GM23248 (cell line): Measurements from ENCODE around the gene CD96. TPM values are rescaled to one million over a fixed set of nuclear protein-coding genes. Genes with fewer than 3 reads are reported as not detected.

Source experiments
- DNase-seq: peaks from one replicate; pipeline ENCODE4 v3.0.0-alpha.2; 2015
- H2AFZ ChIP-seq: fragments of 200-600 bp; sonication (generic); 2 replicates; pipeline ENCODE4 v1.6.1; 2016; ENCODE audit warnings: antibody characterized with exemption
- H3F3A ChIP-seq: fragments of 200-600 bp; sonication (generic); 2 replicates; pipeline ENCODE4 v1.6.1; 2016; ENCODE audit warnings: mild to moderate bottlenecking, antibody characterized with exemption, mixed run types; ENCODE audit not compliant: insufficient read depth
- H3K27ac ChIP-seq: fragments of 200-600 bp; sonication (generic); 2 replicates; pipeline ENCODE4 v1.5.1; 2016; ENCODE audit warnings: mild to moderate bottlenecking
- H3K27me3 ChIP-seq: fragments of 200-600 bp; sonication (generic); replicated peaks from 2 replicates; pipeline ENCODE4 v1.6.1; 2016; ENCODE audit warnings: mild to moderate bottlenecking; ENCODE audit not compliant: insufficient read depth
- H3K36me3 ChIP-seq: fragments of 200-600 bp; sonication (generic); 2 replicates; pipeline ENCODE4 v1.6.1; 2016; ENCODE audit warnings: low read depth, mild to moderate bottlenecking
- H3K4me1 ChIP-seq: fragments of 200-600 bp; sonication (generic); 2 replicates; pipeline ENCODE4 v1.6.1; 2016; ENCODE audit warnings: mild to moderate bottlenecking; ENCODE audit not compliant: insufficient read depth
- H3K4me2 ChIP-seq: fragments of 200-600 bp; sonication (generic); one replicate; pipeline ENCODE4 v1.6.1; 2016; ENCODE audit warnings: mild to moderate bottlenecking; ENCODE audit not compliant: unreplicated experiment
- H3K4me3 ChIP-seq: fragments of 200-600 bp; sonication (generic); 2 replicates; pipeline ENCODE4 v1.5.1; 2016; ENCODE audit warnings: mild to moderate bottlenecking
- H3K79me2 ChIP-seq: fragments of 200-600 bp; sonication (generic); 2 replicates; pipeline ENCODE4 v1.6.1; 2016; ENCODE audit warnings: mild to moderate bottlenecking; ENCODE audit not compliant: insufficient read depth
- H3K9ac ChIP-seq: fragments of 200-600 bp; sonication (generic); 2 replicates; pipeline ENCODE4 v1.6.1; 2016; ENCODE audit warnings: mild to moderate bottlenecking
- H3K9me2 ChIP-seq: fragments of 200-600 bp; sonication (generic); 2 replicates; pipeline ENCODE4 v1.6.1; 2016; ENCODE audit warnings: mixed run types, mild to moderate bottlenecking, moderate library complexity; ENCODE audit not compliant: insufficient read depth
- H3K9me3 ChIP-seq: fragments of 200-600 bp; sonication (generic); one replicate; pipeline ENCODE4 v1.6.1; 2017; ENCODE audit warnings: low read depth
- H4K20me1 ChIP-seq: fragments of 200-600 bp; sonication (generic); 2 replicates; pipeline ENCODE4 v1.6.0; 2016; ENCODE audit not compliant: insufficient read depth
- EZH2 ChIP-seq: fragments of 200-600 bp; sonication (generic); IDR thresholded peaks from 2 replicates; pipeline ENCODE4 v1.6.1; 2018; ENCODE audit warnings: antibody characterized with exemption, mild to moderate bottlenecking; ENCODE audit not compliant: insufficient read depth, poor library complexity, severe bottlenecking
- EZH2phosphoT487 ChIP-seq: fragments of 200-600 bp; sonication (generic); IDR thresholded peaks from 2 replicates; pipeline ENCODE4 v1.6.1; 2018; ENCODE audit warnings: antibody characterized with exemption, moderate library complexity, mild to moderate bottlenecking, low read depth; ENCODE audit not compliant: insufficient read depth
- WGBS, 2 experiments: methylation state at CpG; one replicate each; pipeline ENCODE4 v1.1.6; 2015 to 2017; ENCODE audit warnings: low lambda C conversion rate in 2 of 2, low coverage in 1 of 2; ENCODE audit errors: missing lambda C conversion rate in 2 of 2; 5-methylcytosine and 5-hydroxymethylcytosine counted together
- in situ Hi-C: fragments of 300-500 bp; cut with MboI; formaldehyde crosslinking; loops from 2 replicates; pipeline ENCODE4 v1.15.0; 2020
- polyA plus RNA-seq: library from polyadenylated mRNA; unstranded; fragments of >200 nt; fragmentation: Nextera tagmentation; extraction: Ambion mirVana; gene quantifications from 2 replicates; pipeline ENCODE4 v1.2.1, GENCODE V29; 2016
- total RNA-seq: library from RNA; depleted of rRNA; stranded (reverse); fragments of >200 nt; shearing (Covaris generic); gene quantifications from 2 replicates; pipeline ENCODE4 v1.2.3, GENCODE V29; 2014

CD96 gene
- total and polyA plus RNA-seq, 2 experiments from 2014 or later: not detected

DNA sequence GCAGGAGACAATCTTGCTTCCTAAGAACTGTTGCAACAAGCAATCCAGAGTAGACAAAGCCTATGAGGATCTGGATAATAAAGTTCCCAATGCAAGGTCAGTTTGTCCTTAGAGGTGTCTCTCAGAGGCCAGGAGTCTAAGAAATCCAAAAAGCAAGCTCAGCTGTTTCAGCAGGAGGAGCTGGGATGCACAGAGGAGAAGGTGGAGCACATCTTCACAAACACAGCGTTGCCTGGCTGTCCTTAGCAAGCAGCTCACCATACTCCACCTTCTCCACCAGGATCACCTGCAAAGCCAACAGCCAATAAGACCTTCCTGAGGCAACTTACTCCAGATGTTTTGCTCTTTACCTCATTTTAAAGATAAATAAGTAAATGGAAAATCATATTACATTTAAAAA is 52.8 kb downstream of the CD96 start:
- H4K20me1 ChIP-seq: no peaks in the 10 kb centered on the region
- H3K9me2 ChIP-seq: no peaks in the 10 kb centered on the region
- H3F3A ChIP-seq: peaks cover 19% of the 10 kb centered on the region
- H3K4me1 ChIP-seq: peaks cover 48% of the 10 kb centered on the region
- H3K9me3 ChIP-seq: no peaks in the 10 kb centered on the region
- H3K4me3 ChIP-seq: no peak overlapping the region
- H3K79me2 ChIP-seq: no peaks in the 10 kb centered on the region
- H3K36me3 ChIP-seq: no peaks in the 10 kb centered on the region
- WGBS, 2 experiments: 0% methylated on average over 1 of the region's 1 CpG
- H2AFZ ChIP-seq: no peak overlapping the region
- H3K27me3 ChIP-seq: no peaks in the 10 kb centered on the region
- DNase-seq: no peak
- H3K4me2 ChIP-seq: peak overlapping the region; percentile 7
- in situ Hi-C loops: no loop called here
- TF ChIP-seq EZH2 (no peak), EZH2phosphoT487 (no peak)
- H3K9ac ChIP-seq: no peak overlapping the region
- H3K27ac ChIP-seq: peak overlapping the region; percentile 15; the same call in 1 of the 2 replicates

DNA sequence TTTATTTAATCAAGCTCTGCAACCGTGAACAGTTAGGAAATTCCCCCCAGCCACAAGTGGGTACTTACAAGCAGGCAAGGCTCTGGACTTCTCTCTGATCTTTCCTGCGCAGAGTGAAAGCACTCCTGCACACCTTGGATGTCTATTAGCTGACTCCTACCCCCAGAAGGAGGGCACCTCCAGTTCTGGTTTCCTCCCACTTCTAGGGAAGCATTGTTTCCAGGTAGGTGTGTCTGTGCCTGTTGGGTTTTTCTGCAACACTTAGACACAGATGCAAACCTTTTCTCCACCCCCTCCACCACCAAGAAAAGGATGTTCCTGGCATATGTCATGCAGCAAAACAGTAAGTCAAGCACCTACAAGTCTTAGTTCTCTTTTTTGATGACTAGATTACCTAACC is 53.2 kb downstream of the CD96 start, which contains the start of gene ZBED2:
Gene ZBED2 (minus strand): TSS at position 115 of the 400 bp plus-strand sequence. CDS start 1,145 bp downstream, outside the sequence.
- 36 to 56% methylated on average over 2 of the region's 2 CpGs for WGBS, 2 experiments
- no peaks in the 10 kb centered on the region for H3K36me3 ChIP-seq
- TF ChIP-seq EZH2phosphoT487: no peak
- TF ChIP-seq EZH2: no peak
- H3K4me1 ChIP-seq: peaks cover 43% of the 10 kb centered on the region
- no peaks in the 10 kb centered on the region for H3K27me3 ChIP-seq
- H2AFZ ChIP-seq: no peak within 1 kb of the TSS
- no peaks in the 10 kb centered on the region for H3K79me2 ChIP-seq
- no peaks in the 10 kb centered on the region for H3K9me3 ChIP-seq
- H3K4me2 ChIP-seq: peak within 1 kb of the TSS; percentile 7
- H3F3A ChIP-seq: peaks cover 19% of the 10 kb centered on the region
- no peaks in the 10 kb centered on the region for H4K20me1 ChIP-seq
- H3K9me2 ChIP-seq: no peaks in the 10 kb centered on the region
- DNase-seq: no peak
- in situ Hi-C loops: no loop called here
- H3K27ac ChIP-seq: peak within 1 kb of the TSS; percentile 15; the same call in 1 of the 2 replicates
- no peak within 1 kb of the TSS for H3K4me3 ChIP-seq
- no peak within 1 kb of the TSS for H3K9ac ChIP-seq

DNA sequence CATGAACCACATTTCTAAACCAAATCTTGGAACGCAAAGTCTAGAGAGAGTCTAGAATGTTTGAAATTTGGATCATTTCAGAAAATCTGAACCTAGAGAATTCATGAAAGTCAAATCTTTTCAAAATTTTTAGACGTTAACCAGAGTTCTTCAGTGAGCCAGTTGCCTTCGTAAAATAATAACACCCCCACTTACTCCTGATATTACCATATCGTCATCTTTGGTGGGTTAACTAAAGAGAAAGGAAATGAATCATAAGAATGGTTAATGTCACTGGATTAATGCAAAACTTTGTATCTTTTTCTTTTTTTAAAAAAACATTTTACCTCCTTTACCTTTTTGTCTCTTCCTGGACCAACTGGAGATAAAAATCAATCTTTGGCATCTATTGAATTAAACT is 54.3 kb downstream of the CD96 start:
- no peaks in the 10 kb centered on the region for H3K27me3 ChIP-seq
- DNase-seq: no peak
- in situ Hi-C loops: no loop called here
- no peaks in the 10 kb centered on the region for H3K9me2 ChIP-seq
- 55 to 63% methylated on average over 4 of the region's 4 CpGs for WGBS, 2 experiments
- no peak overlapping the region for H2AFZ ChIP-seq
- H3K9me3 ChIP-seq: no peaks in the 10 kb centered on the region
- no peak overlapping the region for H3K4me3 ChIP-seq
- H3K27ac ChIP-seq: no peak overlapping the region
- H4K20me1 ChIP-seq: no peaks in the 10 kb centered on the region
- peaks cover 41% of the 10 kb centered on the region for H3K4me1 ChIP-seq
- no peak overlapping the region for H3K9ac ChIP-seq
- peaks cover 19% of the 10 kb centered on the region for H3F3A ChIP-seq
- H3K4me2 ChIP-seq: no peak overlapping the region
- TF ChIP-seq EZH2phosphoT487 (no peak), EZH2 (no peak)
- no peaks in the 10 kb centered on the region for H3K79me2 ChIP-seq
- no peaks in the 10 kb centered on the region for H3K36me3 ChIP-seq

DNA sequence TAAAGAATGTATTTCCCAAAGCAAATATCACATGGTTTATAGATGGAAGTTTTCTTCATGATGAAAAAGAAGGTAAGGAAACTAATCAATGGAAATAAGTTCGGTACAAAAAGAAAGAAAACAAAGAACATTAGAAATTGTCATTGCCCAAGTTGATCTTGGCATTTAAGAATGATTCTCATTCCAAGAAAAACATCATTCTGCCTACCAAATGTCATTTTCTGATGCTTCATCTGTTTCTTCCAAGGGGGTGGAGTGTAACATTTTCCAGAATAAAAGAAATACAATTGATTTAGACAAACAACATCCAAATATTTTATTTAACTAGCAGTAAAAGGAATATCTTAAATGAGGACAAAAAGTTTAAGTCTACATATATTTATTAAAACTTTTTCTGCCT is 56.1 kb downstream of the CD96 start:
- no peak overlapping the region for H2AFZ ChIP-seq
- no peak for DNase-seq
- no peak overlapping the region for H3K27ac ChIP-seq
- in situ Hi-C loops: no loop called here
- H3K9me2 ChIP-seq: no peaks in the 10 kb centered on the region
- H3K4me2 ChIP-seq: no peak overlapping the region
- H3K9ac ChIP-seq: no peak overlapping the region
- no peak for TF ChIP-seq EZH2
- TF ChIP-seq EZH2phosphoT487: no peak
- no peaks in the 10 kb centered on the region for H3K79me2 ChIP-seq
- H3F3A ChIP-seq: peaks cover 13% of the 10 kb centered on the region
- WGBS, 2 experiments: 31 to 45% methylated on average over 1 of the region's 1 CpG
- H4K20me1 ChIP-seq: no peaks in the 10 kb centered on the region
- H3K4me1 ChIP-seq: peaks cover 25% of the 10 kb centered on the region
- no peak overlapping the region for H3K4me3 ChIP-seq
- H3K27me3 ChIP-seq: no peaks in the 10 kb centered on the region
- H3K9me3 ChIP-seq: no peaks in the 10 kb centered on the region
- no peaks in the 10 kb centered on the region for H3K36me3 ChIP-seq

DNA sequence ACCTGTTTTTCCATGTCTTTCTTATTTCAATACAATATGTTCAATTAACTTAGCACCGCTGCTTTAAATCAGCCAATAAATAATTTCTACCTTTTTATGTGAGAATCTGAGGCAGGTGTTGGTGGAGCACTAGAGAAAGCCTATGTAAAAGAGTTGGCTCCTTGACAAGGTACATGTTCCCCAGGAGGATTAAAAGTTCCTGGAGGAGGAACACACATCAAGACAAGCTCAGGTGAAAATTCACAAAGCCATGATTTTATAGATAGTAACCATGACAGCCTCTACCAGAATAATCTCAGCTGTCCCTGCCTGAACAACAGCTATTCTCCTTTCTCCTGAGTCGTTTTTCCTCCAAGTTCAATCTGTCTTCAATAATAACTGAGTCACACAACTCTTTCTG is 56.6 kb downstream of the CD96 start:
- Histone ChIP-seq H3K27ac (no peak overlapping the region), H3K9ac (no peak overlapping the region), H3K4me2 (no peak overlapping the region), H2AFZ (no peak overlapping the region), H3K9me3 (no peaks in the 10 kb centered on the region), H3K36me3 (no peaks in the 10 kb centered on the region), H3K4me3 (no peak overlapping the region), H3K4me1 (peaks cover 21% of the 10 kb centered on the region), H3K27me3 (no peaks in the 10 kb centered on the region), H3K9me2 (no peaks in the 10 kb centered on the region), H3K79me2 (no peaks in the 10 kb centered on the region), H3F3A (peaks cover 13% of the 10 kb centered on the region), H4K20me1 (no peaks in the 10 kb centered on the region)
- 32 to 49% methylated on average over 2 of the region's 2 CpGs for WGBS, 2 experiments
- no peak for TF ChIP-seq EZH2
- TF ChIP-seq EZH2phosphoT487: no peak
- in situ Hi-C loops: no loop called here
- no peak for DNase-seq
